ENCODE measurements around the gene CDC14A. TPM values are rescaled to one million over a fixed set of nuclear protein-coding genes. Genes with fewer than 3 reads are reported as not detected.
"Not testable (repeated sequence)": the region's sequence is repeated elsewhere in the genome, so short reads cannot be mapped to it uniquely, and the experiment has no call there.

Gene CDC14A
- total RNA-seq, 4 donors from 2014 or later = 9.0 to 32.4 (median 23.0) TPM

DNA sequence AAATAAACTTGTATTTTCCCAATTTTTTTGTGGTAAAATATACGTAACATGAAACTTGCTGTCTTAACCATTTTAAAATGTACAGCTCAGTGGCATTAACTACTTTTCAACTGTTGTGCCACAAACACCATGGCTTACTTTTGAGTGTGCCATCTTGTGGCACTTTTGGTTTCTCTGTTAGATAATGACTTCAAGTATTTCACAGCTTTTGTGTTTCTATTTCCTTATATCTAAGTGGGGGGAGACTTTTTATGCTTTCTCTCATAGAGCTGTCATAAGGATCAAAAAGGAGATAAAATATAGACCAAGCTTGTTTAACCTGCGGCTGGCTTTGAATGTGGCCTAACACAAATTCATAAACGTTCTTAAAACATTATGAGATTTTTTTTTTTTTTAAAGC lies 44.3 kb downstream of the CDC14A start:
- intact Hi-C loops (cut with DNase I; ENCODE audit: low total_unique reads) = no loop called here

GRCh38 chr1:100397681-100398080 lies 45.4 kb downstream of the CDC14A start:
- TF ChIP-seq CTCF (IDR thresholded peaks at IDR 0.05) (no peak), POLR2A (IDR thresholded peaks at IDR 0.05) (no peak)

More for the DNA sequence above, 44.3 kb downstream of the CDC14A start:
- H3K27me3 ChIP-seq = no peaks in the 10 kb centered on the region
- no peaks in the 10 kb centered on the region for H3K4me1 ChIP-seq
- no peak overlapping the region for H3K4me3 ChIP-seq
- no peak overlapping the region for H3K27ac ChIP-seq
- no peaks in the 10 kb centered on the region for H3K9me3 ChIP-seq
- no peak for DNase-seq
- no peaks in the 10 kb centered on the region for H3K36me3 ChIP-seq
- TF ChIP-seq CTCF (IDR thresholded peaks at IDR 0.05) (no peak), POLR2A (IDR thresholded peaks at IDR 0.05) (no peak)

GRCh38 chr1:100398648-100399047 lies 46.3 kb downstream of the CDC14A start:
- H3K4me1 ChIP-seq = no peaks in the 10 kb centered on the region
- no peaks in the 10 kb centered on the region for H3K9me3 ChIP-seq
- TF ChIP-seq CTCF (IDR thresholded peaks at IDR 0.05) (no peak), POLR2A (IDR thresholded peaks at IDR 0.05) (no peak)
- no peaks in the 10 kb centered on the region for H3K27me3 ChIP-seq
- H3K4me3 ChIP-seq = no peak overlapping the region
- no peak for DNase-seq
- peaks cover 0 to 1% of the 10 kb centered on the region in 2 donors for H3K36me3 ChIP-seq
- intact Hi-C loops (cut with DNase I; ENCODE audit: low total_unique reads) = no loop called here
- H3K27ac ChIP-seq = no peak overlapping the region

More at GRCh38 chr1:100397681-100398080, 45.4 kb downstream of the CDC14A start:
- DNase-seq = no peak
- Histone ChIP-seq H3K27ac (no peak overlapping the region), H3K36me3 (peaks cover 0 to 1% of the 10 kb centered on the region in 2 donors), H3K27me3 (no peaks in the 10 kb centered on the region), H3K4me3 (no peak overlapping the region), H3K4me1 (no peaks in the 10 kb centered on the region), H3K9me3 (no peaks in the 10 kb centered on the region)
- intact Hi-C loops (cut with DNase I; ENCODE audit: low total_unique reads) = no loop called here

- TF ChIP-seq POLR2A (IDR thresholded peaks at IDR 0.05) (no peak), CTCF (IDR thresholded peaks at IDR 0.05) (no peak)
- intact Hi-C loops (cut with DNase I; ENCODE audit: low total_unique reads) = no loop called here
- no peaks in the 10 kb centered on the region for H3K27me3 ChIP-seq
- no peaks in the 10 kb centered on the region for H3K4me1 ChIP-seq
- H3K36me3 ChIP-seq = peaks cover 0 to 1% of the 10 kb centered on the region in 2 donors
- H3K9me3 ChIP-seq = no peaks in the 10 kb centered on the region
- H3K27ac ChIP-seq = peak overlapping the region in 1 of 2 donors; percentile 62
- DNase-seq = no peak
- no peak overlapping the region for H3K4me3 ChIP-seq
Measured at GRCh38 chr1:100400404-100400803, 48.1 kb downstream of the CDC14A start.

GRCh38 chr1:100404821-100405220 lies 52.5 kb downstream of the CDC14A start:
- intact Hi-C loops (cut with DNase I; ENCODE audit: low total_unique reads) = no loop called here
- H3K9me3 ChIP-seq = no peaks in the 10 kb centered on the region
- no peak overlapping the region for H3K27ac ChIP-seq
- no peaks in the 10 kb centered on the region for H3K27me3 ChIP-seq
- TF ChIP-seq CTCF (IDR thresholded peaks at IDR 0.05) = no peak
- no peak for TF ChIP-seq POLR2A (IDR thresholded peaks at IDR 0.05)
- no peaks in the 10 kb centered on the region for H3K4me1 ChIP-seq
- H3K4me3 ChIP-seq = no peak overlapping the region
- H3K36me3 ChIP-seq = peaks cover 0 to 1% of the 10 kb centered on the region in 2 donors
- no peak for DNase-seq

DNA sequence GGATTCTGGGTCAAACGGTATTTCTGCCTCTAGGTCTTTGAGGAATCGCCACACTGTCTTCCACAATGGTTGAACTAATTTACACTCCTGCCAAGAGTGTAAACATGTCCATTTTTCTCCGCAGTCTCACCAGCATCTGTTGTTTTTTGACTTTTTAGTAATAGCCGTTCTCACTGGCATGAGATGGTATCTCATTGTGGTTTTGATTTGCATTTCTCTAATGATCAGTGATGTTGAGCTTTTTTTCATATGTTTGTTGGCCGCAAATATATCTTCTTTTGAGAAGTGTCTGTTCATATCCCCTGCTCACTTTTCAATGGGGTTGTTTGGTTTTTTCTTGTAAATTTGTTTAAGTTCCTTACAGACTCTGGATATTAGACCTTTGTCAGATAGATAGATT lies 53.6 kb downstream of the CDC14A start:
- H3K4me3 ChIP-seq; DNase-seq; H3K27ac ChIP-seq; H3K4me1 ChIP-seq; H3K9me3 ChIP-seq; H3K36me3 ChIP-seq; H3K27me3 ChIP-seq; intact Hi-C loops (cut with DNase I; ENCODE audit: low total_unique reads): not testable (repeated sequence)

DNA sequence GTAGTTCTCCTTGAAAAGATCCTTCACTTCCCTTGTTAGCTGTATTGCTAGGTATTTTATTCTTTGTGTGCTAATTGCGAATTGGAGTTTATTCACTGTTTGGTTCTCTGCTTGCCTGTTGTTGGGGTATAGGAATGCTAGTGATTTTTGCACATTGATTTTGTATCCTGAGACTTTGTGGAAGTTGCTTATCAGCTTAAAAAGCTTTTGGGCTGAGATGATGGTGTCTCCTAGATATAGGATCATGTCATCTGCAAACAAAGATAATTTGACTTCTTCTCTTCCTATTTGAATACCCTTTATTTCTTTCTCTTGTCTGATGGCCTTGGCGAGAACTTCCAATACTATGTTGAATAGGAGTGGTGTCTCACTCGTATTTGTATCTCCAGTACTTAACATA lies 55.1 kb downstream of the CDC14A start:
- intact Hi-C loops (cut with DNase I; ENCODE audit: low total_unique reads); H3K4me1 ChIP-seq; H3K9me3 ChIP-seq; H3K27ac ChIP-seq; H3K4me3 ChIP-seq; H3K27me3 ChIP-seq; DNase-seq; H3K36me3 ChIP-seq: not testable (repeated sequence)

Measured in uterus (tissue), 4 donors.